Testis (tissue), 3 donors: Measurements from ENCODE around the gene SLC2A1. TPM values are rescaled to one million over a fixed set of nuclear protein-coding genes. Genes with fewer than 3 reads are reported as not detected.

Experiments used
- DNase-seq: peaks from one replicate; pipeline ENCODE4 v3.0.0-alpha.2; 2019
- H3K27ac ChIP-seq, 2 donors: fragments of 200-600 bp; sonication (generic); one replicate each; pipeline ENCODE4 v1.5.1; 2019
- H3K27me3 ChIP-seq: fragments of 200-600 bp; sonication (generic); one replicate; pipeline ENCODE4 v1.5.1; 2019
- H3K36me3 ChIP-seq: fragments of 200-600 bp; sonication (generic); one replicate; pipeline ENCODE4 v1.5.1; 2017; ENCODE audit warnings: low read depth; ENCODE audit errors: missing control alignments
- H3K4me1 ChIP-seq: fragments of 200-600 bp; sonication (generic); one replicate; pipeline ENCODE4 v1.5.1; 2019
- H3K4me3 ChIP-seq, 2 donors: fragments of 200-600 bp; sonication (generic); one replicate each; pipeline ENCODE4 v1.5.1; 2017 to 2019
- H3K9me3 ChIP-seq: fragments of 200-600 bp; sonication (generic); one replicate; pipeline ENCODE4 v1.5.1; 2017
- CTCF ChIP-seq, 3 experiments: fragments of 450-650 bp in 2 of 3; fragments of 200-600 bp in 1 of 3; sonication (generic) in 1 of 3; IDR thresholded peaks; one replicate each; pipeline ENCODE4 v1.5.1; 2016 to 2019; ENCODE audit warnings: antibody characterized with exemption in 3 of 3, mild to moderate bottlenecking in 2 of 3, moderate library complexity in 1 of 3
- POLR2A ChIP-seq: fragments of 450-650 bp; IDR thresholded peaks from one replicate; pipeline ENCODE4 v1.6.1; 2017; ENCODE audit warnings: antibody characterized with exemption, mild to moderate bottlenecking, moderate library complexity
- WGBS, 2 donors: methylation state at CpG; one replicate each; pipeline ENCODE4 v1.1.5; 2018; 5-methylcytosine and 5-hydroxymethylcytosine counted together
- intact Hi-C: fragments of 100-400 bp; cut with DNase I; formaldehyde crosslinking; loops from one replicate; pipeline ENCODE4 v1.15.1; 2023; ENCODE audit warnings: low total_unique reads
- polyA plus RNA-seq: library from polyadenylated mRNA; stranded (reverse); fragments of 350-450 nt; fragmentation: Illumina TruSeq; extraction: RNeasy Lipid Tissue Mini Kit (QIAGEN cat#74804); gene quantifications from one replicate; pipeline ENCODE4 v1.2.3, GENCODE V29; 2014; ENCODE audit warnings: low read depth, low replicate concordance; ENCODE audit not compliant: insufficient read depth
- total RNA-seq, 2 donors: library from RNA; depleted of rRNA; stranded (reverse); fragments of >200 nt; gene quantifications; one replicate each; pipeline ENCODE4 v1.2.3, GENCODE V29; 2016

The SLC2A1 gene
- total and polyA plus RNA-seq, 3 donors from 2014 or later = 19.4 to 38.3 (median 36.9) TPM

DNA sequence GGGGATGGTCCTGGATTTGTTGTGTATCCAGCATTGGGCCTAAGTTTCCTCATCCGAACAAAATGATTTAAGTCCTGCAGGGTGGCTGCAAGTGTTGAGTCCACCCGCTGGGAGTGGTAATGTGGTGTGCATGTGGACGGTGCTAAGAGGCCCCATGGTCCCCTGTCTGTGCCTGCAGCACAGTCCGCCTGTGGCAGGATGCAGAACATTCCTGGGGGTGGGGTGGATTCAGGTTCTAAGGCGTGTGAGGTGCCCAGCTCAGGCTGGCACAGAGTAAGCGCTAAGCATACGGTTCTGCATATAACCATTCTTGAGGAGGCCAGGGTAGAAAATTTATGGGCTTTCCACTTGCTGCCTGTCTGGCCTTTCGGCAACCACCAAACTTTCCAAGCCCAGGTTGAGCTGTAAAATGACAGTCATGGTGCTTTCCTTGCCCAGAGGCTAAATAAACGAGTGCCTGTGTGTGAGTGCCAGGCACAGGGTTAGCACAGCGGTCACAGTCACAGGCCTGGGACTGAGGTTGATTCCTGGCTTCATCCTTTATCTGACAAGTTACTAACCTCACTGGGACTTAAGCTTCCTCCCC is 30.7 kb downstream of the SLC2A1 start:
- WGBS, 2 donors = 87 to 92% methylated on average over 10 of the region's 10 CpGs
- TF ChIP-seq POLR2A (no peak), CTCF (IDR thresholded peaks at IDR 0.05) (no peak)
- intact Hi-C loops = no loop called here
- Histone ChIP-seq H3K4me1 (no peaks in the 10 kb centered on the region), H3K27ac (no peak overlapping the region), H3K27me3 (no peaks in the 10 kb centered on the region), H3K9me3 (no peaks in the 10 kb centered on the region), H3K36me3 (no peaks in the 10 kb centered on the region), H3K4me3 (no peak overlapping the region)
- DNase-seq = no peak

DNA sequence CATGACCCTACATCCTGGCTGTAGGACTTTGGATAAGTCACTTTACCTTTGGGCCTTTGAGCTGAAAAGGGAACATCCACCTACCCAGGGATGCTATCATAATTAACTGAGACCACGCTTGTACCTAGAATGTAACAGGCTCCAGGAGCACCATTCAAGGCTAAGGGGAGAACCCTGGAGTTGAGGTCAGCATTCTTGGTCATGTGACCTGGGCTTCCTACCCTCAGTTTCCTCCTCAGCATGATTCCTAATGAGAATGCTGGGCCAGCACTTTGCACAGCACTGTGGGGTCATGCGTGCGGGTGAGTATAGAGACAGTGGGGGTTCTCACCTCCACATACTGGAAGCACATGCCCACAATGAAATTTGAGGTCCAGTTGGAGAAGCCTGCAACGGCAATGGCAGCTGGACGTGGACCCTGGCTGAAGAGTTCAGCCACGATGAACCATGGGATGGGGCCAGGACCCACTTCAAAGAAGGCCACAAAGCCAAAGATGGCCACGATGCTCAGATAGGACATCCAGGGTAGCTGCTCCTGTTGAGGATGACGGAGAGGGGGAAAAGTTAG is 31.3 kb downstream of the SLC2A1 start:
- Histone ChIP-seq H3K9me3 (no peaks in the 10 kb centered on the region), H3K4me3 (no peak overlapping the region), H3K4me1 (no peaks in the 10 kb centered on the region), H3K27ac (no peak overlapping the region), H3K36me3 (no peaks in the 10 kb centered on the region), H3K27me3 (no peaks in the 10 kb centered on the region)
- no peak for TF ChIP-seq CTCF (IDR thresholded peaks at IDR 0.05)
- TF ChIP-seq POLR2A = no peak
- no peak for DNase-seq
- intact Hi-C loops = no loop called here
- 86 to 95% methylated on average over 6 to 8 of the region's 8 CpGs for WGBS, 2 donors

DNA sequence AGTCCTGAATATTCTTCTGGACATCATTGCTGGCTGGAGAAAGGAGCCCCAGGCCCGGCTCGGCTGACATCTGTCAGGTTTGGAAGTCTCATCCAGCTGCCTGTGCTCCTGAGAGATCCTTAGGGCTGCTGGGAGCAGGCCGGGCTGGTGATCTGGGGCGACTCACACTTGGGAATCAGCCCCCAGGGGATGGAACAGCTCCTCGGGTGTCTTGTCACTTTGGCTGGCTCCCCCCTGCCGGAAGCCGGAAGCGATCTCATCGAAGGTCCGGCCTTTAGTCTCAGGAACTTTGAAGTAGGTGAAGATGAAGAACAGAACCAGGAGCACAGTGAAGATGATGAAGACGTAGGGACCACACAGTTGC is 31.8 kb downstream of the SLC2A1 start:
- Histone ChIP-seq H3K9me3 (no peaks in the 10 kb centered on the region), H3K27me3 (no peaks in the 10 kb centered on the region), H3K36me3 (no peaks in the 10 kb centered on the region), H3K4me3 (no peak overlapping the region), H3K27ac (no peak overlapping the region), H3K4me1 (no peaks in the 10 kb centered on the region)
- WGBS, 2 donors = 91 to 93% methylated on average over 10 to 11 of the region's 11 CpGs
- no peak for TF ChIP-seq POLR2A
- no peak for DNase-seq
- intact Hi-C loops = no loop called here

DNA sequence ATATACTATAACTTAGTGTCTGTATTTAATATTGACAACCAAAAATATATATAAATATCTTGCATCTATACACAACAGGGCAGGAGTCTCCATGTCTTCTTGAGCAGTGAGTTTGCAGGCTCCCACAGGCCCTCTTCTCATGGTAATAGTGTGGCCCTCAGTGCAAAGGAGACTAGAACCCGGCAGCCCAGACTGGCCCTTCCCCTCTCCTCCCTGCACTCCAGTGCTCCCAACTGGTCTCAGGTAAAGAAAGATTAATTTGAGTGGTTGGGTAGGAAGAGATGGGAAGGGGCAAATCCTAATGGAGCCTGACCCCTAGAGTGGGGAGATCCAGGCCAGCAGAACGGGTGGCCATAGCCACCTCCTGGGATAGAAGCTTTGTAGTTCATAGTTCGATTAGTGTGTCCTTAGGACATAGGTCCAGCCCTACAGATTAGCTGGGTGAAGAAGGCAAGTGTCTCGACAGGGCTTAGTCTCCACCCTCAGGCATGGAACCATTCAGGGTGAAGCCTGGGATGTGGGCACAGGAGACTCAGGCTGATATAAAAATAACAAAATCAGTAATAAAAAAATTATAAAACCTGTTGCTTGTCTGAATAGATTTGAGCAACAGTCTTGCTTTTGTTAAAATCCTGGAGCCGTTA is 32.3 kb downstream of the SLC2A1 start:
- 88 to 90% methylated on average over 5 of the region's 5 CpGs for WGBS, 2 donors
- intact Hi-C loops = no loop called here
- Histone ChIP-seq H3K27ac (no peak overlapping the region), H3K9me3 (no peaks in the 10 kb centered on the region), H3K36me3 (no peaks in the 10 kb centered on the region), H3K27me3 (no peaks in the 10 kb centered on the region), H3K4me3 (no peak overlapping the region), H3K4me1 (no peaks in the 10 kb centered on the region)
- TF ChIP-seq CTCF (IDR thresholded peaks at IDR 0.05) = no peak
- TF ChIP-seq POLR2A = no peak
- DNase-seq = no peak

- intact Hi-C loops = loop anchor here (5.0 kb wide), 1 partner anchor 142 kb away; no protein-coding TSS in a partner anchor
- DNase-seq = peak; percentile 55
- no peaks in the 10 kb centered on the region for H3K27me3 ChIP-seq
- H3K4me3 ChIP-seq = peak overlapping the region; percentile 74 to 93
- no peaks in the 10 kb centered on the region for H3K36me3 ChIP-seq
- no peaks in the 10 kb centered on the region for H3K9me3 ChIP-seq
- 11 to 14% methylated on average over 13 to 15 of the region's 19 CpGs for WGBS, 2 donors
- no peaks in the 10 kb centered on the region for H3K4me1 ChIP-seq
- peak overlapping the region; percentile 94 to 95 for H3K27ac ChIP-seq
- TF ChIP-seq POLR2A = no peak
These were observed 33.6 kb downstream of the SLC2A1 start for GRCh38 chr1:42924851-42925760.
